NCI-H2107 treated with DMSO at 0.1 percent for 48 hours (cell line): ENCODE measurements around the gene PNPLA4.
A peak's percentile ranks its signal among the peaks of the same experiment; 100 is the strongest.

Source experiments
- DNase-seq: peaks from one replicate; lab custom pipeline; 2025; ENCODE audit not compliant: unreplicated experiment; lab: John Stamatoyannopoulos, UW

The PNPLA4 gene

GRCh38 chrX:7927259-7928167 lies at the start of gene PNPLA4:
TSS of gene PNPLA4 (minus strand) at chrX:7927413. CDS start at chrX:7926119, 1,294 bp downstream.
- DNase-seq: peak; percentile 94

GRCh38 chrX:7972586-7972985 lies 45.4 kb upstream of the PNPLA4 start:
- no peak for DNase-seq

- DNase-seq: no peak
Measured at GRCh38 chrX:7970428-7970827, 43.2 kb upstream of the PNPLA4 start.

- no peak for DNase-seq
Measured at GRCh38 chrX:7965436-7965835, 38.2 kb upstream of the PNPLA4 start.

- no peak for DNase-seq
Measured at GRCh38 chrX:7960246-7960645, 33.0 kb upstream of the PNPLA4 start.

- no peak for DNase-seq
Measured at GRCh38 chrX:7953446-7953845, 26.2 kb upstream of the PNPLA4 start.

GRCh38 chrX:7950865-7951264 lies 23.7 kb upstream of the PNPLA4 start:
- no peak for DNase-seq

- no peak for DNase-seq
Measured at GRCh38 chrX:7948483-7948882, 21.3 kb upstream of the PNPLA4 start.

- no peak for DNase-seq
Measured at GRCh38 chrX:7946960-7947359, 19.7 kb upstream of the PNPLA4 start.

GRCh38 chrX:7943600-7944245 lies 16.5 kb upstream of the PNPLA4 start:
- peak; percentile 3 for DNase-seq

- peak; percentile 28 for DNase-seq
Measured at GRCh38 chrX:7941390-7942042, 14.3 kb upstream of the PNPLA4 start.

GRCh38 chrX:7934026-7934425 lies 6.8 kb upstream of the PNPLA4 start:
- no peak for DNase-seq

GRCh38 chrX:7926914-7927258 lies 327 bp downstream of the PNPLA4 start:
- DNase-seq: no peak

- no peak for DNase-seq
Measured at GRCh38 chrX:7926501-7926900, 712 bp downstream of the PNPLA4 start.

GRCh38 chrX:7925867-7926472 lies 1.2 kb downstream of the PNPLA4 start:
- peak; percentile 67 for DNase-seq

- DNase-seq: no peak
Measured at GRCh38 chrX:7921750-7922149, 5.5 kb downstream of the PNPLA4 start.

- DNase-seq: no peak
Measured at GRCh38 chrX:7908821-7909220, 18.4 kb downstream of the PNPLA4 start.

- DNase-seq: no peak
Measured at GRCh38 chrX:7904562-7904961, 22.7 kb downstream of the PNPLA4 start.

- no peak for DNase-seq
Measured at GRCh38 chrX:7891928-7892327, 35.3 kb downstream of the PNPLA4 start.

GRCh38 chrX:7889680-7890079 lies 37.5 kb downstream of the PNPLA4 start:
- DNase-seq: no peak

GRCh38 chrX:7889135-7889534 lies 38.1 kb downstream of the PNPLA4 start:
- no peak for DNase-seq

GRCh38 chrX:7876957-7877356 lies 50.3 kb downstream of the PNPLA4 start:
- no peak for DNase-seq
